Type B pancreatic cell (in vitro differentiated cells): ENCODE measurements around the gene SLC6A1. TPM values are rescaled to one million over a fixed set of nuclear protein-coding genes. Genes with fewer than 3 reads are reported as not detected.

Experiments
- DNase-seq: peaks from one replicate; pipeline ENCODE4 v3.0.0; 2021; ENCODE audit warnings: mixed read lengths; ENCODE audit not compliant: unreplicated experiment; ENCODE audit errors: extremely low spot score
- H3K27ac Mint-ChIP-seq: 2 replicates; pipeline ENCODE4 v1.8.0; 2021; ENCODE audit warnings: mild to moderate bottlenecking, mixed read lengths
- H3K27me3 Mint-ChIP-seq: 2 replicates; pipeline ENCODE4 v1.8.0; 2021; ENCODE audit warnings: mixed read lengths
- H3K36me3 Mint-ChIP-seq: 2 replicates; pipeline ENCODE4 v1.8.0; 2021; ENCODE audit warnings: mixed read lengths
- H3K4me1 Mint-ChIP-seq: one replicate; pipeline ENCODE4 v1.8.0; 2021; ENCODE audit warnings: mixed read lengths; ENCODE audit not compliant: unreplicated experiment
- H3K4me3 Mint-ChIP-seq: 2 replicates; pipeline ENCODE4 v1.8.0; 2021; ENCODE audit warnings: mild to moderate bottlenecking, mixed read lengths
- H3K9me3 Mint-ChIP-seq: 2 replicates; pipeline ENCODE4 v1.8.0; 2021; ENCODE audit warnings: mixed read lengths
- CTCF ChIP-seq: fragments of 200-600 bp; sonication (generic); conservative IDR thresholded peaks from 2 replicates; pipeline ENCODE4 v1.5.0; 2021; ENCODE audit warnings: antibody characterized with exemption, mild to moderate bottlenecking
- total RNA-seq: library from RNA; stranded (reverse); gene quantifications from 2 replicates; pipeline ENCODE4 v1.2.1, GENCODE V29; 2021; ENCODE audit warnings: low replicate concordance

Gene SLC6A1
- total RNA-seq, 1 donor from 2014 or later = 6.3 TPM

GRCh38 chr3:11084677-11085076, 92.1 kb downstream of the SLC6A1 start:
- H3K27ac Mint-ChIP-seq = no peak overlapping the region

GRCh38 chr3:11085093-11085840, 92.7 kb downstream of the SLC6A1 start:
- no peaks in the 10 kb centered on the region for H3K4me1 Mint-ChIP-seq
- no peak for TF ChIP-seq CTCF
- no peak overlapping the region for H3K4me3 Mint-ChIP-seq
- H3K9me3 Mint-ChIP-seq = no peaks in the 10 kb centered on the region
- H3K27ac Mint-ChIP-seq = no peak overlapping the region
- no peaks in the 10 kb centered on the region for H3K36me3 Mint-ChIP-seq
- no peak for DNase-seq
- H3K27me3 Mint-ChIP-seq = peaks cover 13% of the 10 kb centered on the region

More at GRCh38 chr3:11084677-11085076, 92.1 kb downstream of the SLC6A1 start:
- no peak overlapping the region for H3K4me3 Mint-ChIP-seq
- no peaks in the 10 kb centered on the region for H3K9me3 Mint-ChIP-seq
- no peaks in the 10 kb centered on the region for H3K4me1 Mint-ChIP-seq
- H3K27me3 Mint-ChIP-seq = peaks cover 13% of the 10 kb centered on the region
- TF ChIP-seq CTCF = no peak
- DNase-seq = no peak
- no peaks in the 10 kb centered on the region for H3K36me3 Mint-ChIP-seq

- Mint-ChIP-seq H3K9me3 (no peaks in the 10 kb centered on the region), H3K27me3 (peaks cover 10% of the 10 kb centered on the region), H3K4me1 (no peaks in the 10 kb centered on the region), H3K4me3 (no peak overlapping the region), H3K27ac (no peak overlapping the region), H3K36me3 (no peaks in the 10 kb centered on the region)
- DNase-seq = no peak
- TF ChIP-seq CTCF = no peak
Measured at GRCh38 chr3:11086856-11087255, 94.3 kb downstream of the SLC6A1 start.

- H3K4me3 Mint-ChIP-seq = no peak overlapping the region
- no peak for DNase-seq
- no peaks in the 10 kb centered on the region for H3K9me3 Mint-ChIP-seq
- no peak overlapping the region for H3K27ac Mint-ChIP-seq
- peaks cover 6% of the 10 kb centered on the region for H3K27me3 Mint-ChIP-seq
- H3K4me1 Mint-ChIP-seq = no peaks in the 10 kb centered on the region
- TF ChIP-seq CTCF = no peak
- H3K36me3 Mint-ChIP-seq = no peaks in the 10 kb centered on the region
Measured at GRCh38 chr3:11088066-11088465, 95.5 kb downstream of the SLC6A1 start.

- Mint-ChIP-seq H3K4me3 (no peak overlapping the region), H3K4me1 (no peaks in the 10 kb centered on the region), H3K9me3 (no peaks in the 10 kb centered on the region), H3K27ac (no peak overlapping the region), H3K36me3 (no peaks in the 10 kb centered on the region), H3K27me3 (peaks cover 6% of the 10 kb centered on the region)
- no peak for DNase-seq
- no peak for TF ChIP-seq CTCF
Measured at GRCh38 chr3:11088831-11089230, 96.3 kb downstream of the SLC6A1 start.

Other genes with a start within 250 kb of the SLC6A1 start
- 3.0 and 7.3 TPM in 2 replicates for gene SLC6A11, start 176.5 kb upstream of the SLC6A1 start, total RNA-seq
- gene HRH1, start 161.7 kb downstream of the SLC6A1 start, total RNA-seq = 4.7 and 7.7 TPM in 2 replicates